Breast epithelium (tissue), 4 donors: Measurements from ENCODE around the gene XIRP2. TPM values are rescaled to one million over a fixed set of nuclear protein-coding genes. Genes with fewer than 3 reads are reported as not detected.

Source experiments
- DNase-seq, 2 donors: peaks; one replicate each; pipeline ENCODE4 v3.0.0-alpha.2; 2019; ENCODE audit warnings: low spot score in 2 of 2
- H3K27ac ChIP-seq, 2 donors: fragments of 200-600 bp; sonication (generic) in 1 of 2; one replicate each; pipeline ENCODE4 v1.5.1; 2016 to 2019; ENCODE audit warnings: mild to moderate bottlenecking in 1 of 2
- H3K27me3 ChIP-seq, 2 donors: fragments of 200-600 bp; sonication (generic) in 1 of 2; one replicate each; pipeline versions ENCODE4 v1.5.1 to v1.6.0; 2017 to 2019; ENCODE audit warnings: control low read depth in 1 of 2, mild to moderate bottlenecking in 1 of 2
- H3K36me3 ChIP-seq: fragments of 200-600 bp; one replicate; pipeline ENCODE4 v1.5.1; 2019
- H3K4me1 ChIP-seq, 2 donors: fragments of 200-600 bp; sonication (generic); one replicate each; pipeline ENCODE4 v1.5.1; 2016 to 2019; ENCODE audit warnings: control low read depth in 1 of 2
- H3K4me3 ChIP-seq, 3 donors: fragments of 200-600 bp; sonication (generic); 1 replicate in 2 of 3; 2 replicates in 1 of 3; pipeline ENCODE4 v1.5.1; 2016 to 2019; ENCODE audit warnings: mild to moderate bottlenecking in 3 of 3, moderate library complexity in 2 of 3
- H3K9me3 ChIP-seq, 2 donors: fragments of 200-600 bp; sonication (generic) in 1 of 2; one replicate each; pipeline ENCODE4 v1.5.1; 2016 to 2019; ENCODE audit warnings: control low read depth in 1 of 2
- CTCF ChIP-seq, 3 donors: fragments of 450-650 bp; IDR thresholded peaks; one replicate each; pipeline ENCODE4 v1.5.1; 2016 to 2017; ENCODE audit warnings: antibody characterized with exemption in 3 of 3, mild to moderate bottlenecking in 3 of 3, moderate library complexity in 3 of 3
- POLR2A ChIP-seq: fragments of 450-650 bp; IDR thresholded peaks from one replicate; pipeline ENCODE4 v1.6.1; 2016; ENCODE audit warnings: antibody characterized with exemption, mild to moderate bottlenecking, moderate library complexity
- POLR2AphosphoS5 ChIP-seq, 3 donors: sonication (generic); formaldehyde crosslinking; IDR thresholded peaks; one replicate each; pipeline ENCODE4 v1.6.1; 2017; ENCODE audit warnings: antibody characterized with exemption in 3 of 3
- intact Hi-C: fragments of 100-400 bp; cut with DNase I; formaldehyde crosslinking; loops from one replicate; pipeline ENCODE4 v1.15.1; 2023; ENCODE audit warnings: low total_unique reads
- total RNA-seq, 3 donors: library from RNA; depleted of rRNA; stranded (reverse); fragments of >200 nt; gene quantifications; one replicate each; pipeline ENCODE4 v1.1.0, GENCODE V29; 2016

XIRP2 gene
- total RNA-seq, 3 donors from 2014 or later = not detected

- no peak for DNase-seq
- intact Hi-C loops = no loop called here
- TF ChIP-seq POLR2AphosphoS5 (IDR thresholded peaks at IDR 0.05) (no peak), POLR2A (no peak), CTCF (IDR thresholded peaks at IDR 0.05) (no peak)
- Histone ChIP-seq H3K27me3 (no peaks in the 10 kb centered on the region), H3K4me1 (no peaks in the 10 kb centered on the region), H3K4me3 (no peak overlapping the region), H3K36me3 (no peaks in the 10 kb centered on the region), H3K9me3 (peaks cover 3 to 11% of the 10 kb centered on the region in 2 donors), H3K27ac (no peak overlapping the region)
Measured at GRCh38 chr2:167157523-167157922, 269.2 kb downstream of the XIRP2 start.

DNA sequence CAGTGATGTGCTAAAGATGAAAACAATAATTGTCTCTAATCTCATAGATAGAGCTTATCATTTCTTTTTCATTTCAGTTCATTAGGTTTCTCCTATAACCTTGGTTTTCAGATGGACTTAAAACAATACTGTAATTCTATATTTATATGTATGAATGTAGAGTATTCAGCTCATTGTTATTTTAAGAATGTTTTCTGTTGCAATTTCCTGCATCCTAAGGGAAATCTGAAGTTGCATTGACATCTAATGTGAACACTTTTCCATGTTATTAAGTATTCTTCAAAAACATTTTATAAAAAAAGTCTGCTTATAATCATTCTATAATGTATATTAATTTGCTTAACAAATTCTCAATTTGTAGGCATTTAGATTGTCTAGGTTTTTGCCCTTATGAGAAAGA, 288.9 kb downstream of the XIRP2 start:
- Histone ChIP-seq H3K4me3 (no peak overlapping the region), H3K4me1 (no peaks in the 10 kb centered on the region), H3K27ac (no peak overlapping the region), H3K9me3 (peaks cover 0 to 3% of the 10 kb centered on the region in 2 donors), H3K27me3 (no peaks in the 10 kb centered on the region), H3K36me3 (no peaks in the 10 kb centered on the region)
- no peak for TF ChIP-seq POLR2A
- TF ChIP-seq POLR2AphosphoS5 (IDR thresholded peaks at IDR 0.05) = no peak
- TF ChIP-seq CTCF (IDR thresholded peaks at IDR 0.05) = no peak
- intact Hi-C loops = no loop called here
- no peak for DNase-seq

GRCh38 chr2:167181134-167181533, 292.9 kb downstream of the XIRP2 start:
- Histone ChIP-seq H3K4me1 (no peaks in the 10 kb centered on the region), H3K36me3 (no peaks in the 10 kb centered on the region), H3K27ac (no peak overlapping the region), H3K4me3 (no peak overlapping the region), H3K9me3 (no peaks in the 10 kb centered on the region), H3K27me3 (no peaks in the 10 kb centered on the region)
- TF ChIP-seq POLR2A (no peak), POLR2AphosphoS5 (IDR thresholded peaks at IDR 0.05) (no peak)
- DNase-seq = no peak
- intact Hi-C loops = no loop called here

DNA sequence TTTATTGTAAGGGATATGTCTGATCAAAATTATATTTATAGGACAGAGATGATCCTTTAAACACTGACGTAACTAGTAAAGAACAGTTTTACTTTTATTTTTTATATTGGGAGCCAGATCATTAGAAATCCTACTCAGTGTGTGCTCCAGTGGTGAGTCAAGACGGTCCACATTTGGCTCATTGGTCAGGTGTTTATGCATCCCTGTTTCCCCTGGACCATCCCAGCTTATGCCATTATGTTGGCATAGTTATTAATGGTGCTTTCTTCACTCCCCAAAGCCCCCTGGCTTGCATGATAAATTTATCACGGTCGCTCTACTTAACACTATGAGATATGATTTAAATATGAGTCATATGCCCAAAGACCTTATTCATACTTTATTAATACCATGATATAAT, 293.4 kb downstream of the XIRP2 start:
- Histone ChIP-seq H3K36me3 (no peaks in the 10 kb centered on the region), H3K27ac (no peak overlapping the region), H3K9me3 (no peaks in the 10 kb centered on the region), H3K4me1 (no peaks in the 10 kb centered on the region), H3K27me3 (no peaks in the 10 kb centered on the region), H3K4me3 (no peak overlapping the region)
- no peak for DNase-seq
- TF ChIP-seq POLR2AphosphoS5 (IDR thresholded peaks at IDR 0.05) (no peak), POLR2A (no peak), CTCF (IDR thresholded peaks at IDR 0.05) (no peak)
- intact Hi-C loops = no loop called here

DNA sequence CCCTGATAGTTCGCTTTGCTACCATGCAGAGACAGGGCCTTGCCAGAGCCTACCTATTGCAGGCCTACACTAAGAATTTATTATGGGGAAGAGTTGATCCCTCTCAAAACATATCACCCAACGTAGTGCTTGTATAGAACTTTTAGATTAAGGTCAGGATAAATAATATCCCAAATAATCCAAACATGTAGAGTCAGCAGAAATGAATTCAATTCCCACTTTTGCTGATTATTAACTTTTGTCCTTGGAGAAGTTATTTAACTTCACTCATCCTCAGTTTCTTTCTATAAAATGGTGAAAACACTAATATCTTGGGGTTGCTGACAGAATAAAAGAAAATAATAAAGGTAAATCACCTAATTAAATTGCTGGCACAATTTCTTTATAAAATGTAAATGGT, 294.1 kb downstream of the XIRP2 start:
- no peak for TF ChIP-seq CTCF (IDR thresholded peaks at IDR 0.05)
- TF ChIP-seq POLR2A = no peak
- TF ChIP-seq POLR2AphosphoS5 (IDR thresholded peaks at IDR 0.05) = no peak
- intact Hi-C loops = no loop called here
- Histone ChIP-seq H3K4me3 (no peak overlapping the region), H3K4me1 (no peaks in the 10 kb centered on the region), H3K27me3 (no peaks in the 10 kb centered on the region), H3K9me3 (no peaks in the 10 kb centered on the region), H3K36me3 (no peaks in the 10 kb centered on the region), H3K27ac (no peak overlapping the region)
- no peak for DNase-seq

- no peaks in the 10 kb centered on the region for H3K36me3 ChIP-seq
- no peak overlapping the region for H3K4me3 ChIP-seq
- no peaks in the 10 kb centered on the region for H3K4me1 ChIP-seq
- no peaks in the 10 kb centered on the region for H3K27me3 ChIP-seq
- no peaks in the 10 kb centered on the region for H3K9me3 ChIP-seq
- H3K27ac ChIP-seq = no peak overlapping the region
- no peak for DNase-seq
- intact Hi-C loops = no loop called here
- TF ChIP-seq CTCF (IDR thresholded peaks at IDR 0.05) (no peak), POLR2AphosphoS5 (IDR thresholded peaks at IDR 0.05) (no peak)
Measured at GRCh38 chr2:167183931-167184330, 295.7 kb downstream of the XIRP2 start.
